ENCODE results near the gene DNLZ. TPM values are rescaled to one million over a fixed set of nuclear protein-coding genes. Genes with fewer than 3 reads are reported as not detected.

The DNLZ gene
- total and polyA plus RNA-seq, 2 donors (not counting 1 experiment from before 2014, with no cell fraction given): 7.4 to 14.2 TPM

- TF ChIP-seq EZH2 (IDR thresholded peaks at IDR 0.05; ENCODE audit: low read length, missing control alignments) (no peak), CTCF (conservative IDR thresholded peaks at IDR 0.05 in 1 of 2, IDR thresholded peaks at IDR 0.05 in 1 of 2; ENCODE audit: low read depth in 1 of 2, low read length in 2 of 2) (no peak)
- Histone ChIP-seq H3K79me2 (ENCODE audit: control insufficient read depth, insufficient read depth, low read length) (no peaks in the 10 kb centered on the region), H3K4me1 (ENCODE audit: control insufficient read depth, extremely low read depth, insufficient read depth, low read length) (no peaks in the 10 kb centered on the region), H4K20me1 (ENCODE audit: control insufficient read depth, extremely low read depth, insufficient read depth, low read length) (no peaks in the 10 kb centered on the region), H3K9me3 (ENCODE audit: control insufficient read depth, insufficient read depth, low read depth, low read length) (no peaks in the 10 kb centered on the region), H3K27me3 (ENCODE audit: control insufficient read depth, insufficient read depth, low read length) (no peaks in the 10 kb centered on the region), H3K9ac (ENCODE audit: insufficient read depth, low read length) (no peak overlapping the region), H3K4me3 (replicated peaks in 1 of 4; ENCODE audit: control extremely low read depth in 1 of 4, insufficient read depth in 1 of 4, low read depth in 3 of 4, low read length in 4 of 4) (no peak overlapping the region), H3K36me3 (ENCODE audit: control insufficient read depth, insufficient read depth, low read length) (peaks cover 39% of the 10 kb centered on the region), H3K27ac (ENCODE audit: insufficient read depth, low read length) (no peak overlapping the region), H3K4me2 (ENCODE audit: extremely low read depth, insufficient read depth, low read length) (no peak overlapping the region), H2AFZ (ENCODE audit: low read length) (no peak overlapping the region)
- no peak for DNase-seq (ENCODE audit: low read depth in 2 of 2)
Observed at GRCh38 chr9:136391737-136392537, 28.4 kb upstream of the DNLZ start.

- TF ChIP-seq EZH2 (IDR thresholded peaks at IDR 0.05; ENCODE audit: low read length, missing control alignments): no peak
- TF ChIP-seq CTCF (conservative IDR thresholded peaks at IDR 0.05 in 1 of 2, IDR thresholded peaks at IDR 0.05 in 1 of 2; ENCODE audit: low read depth in 1 of 2, low read length in 2 of 2): no peak
- no peaks in the 10 kb centered on the region for H3K27me3 ChIP-seq (ENCODE audit: control insufficient read depth, insufficient read depth, low read length)
- H3K4me2 ChIP-seq (ENCODE audit: extremely low read depth, insufficient read depth, low read length): no peak overlapping the region
- H4K20me1 ChIP-seq (ENCODE audit: control insufficient read depth, extremely low read depth, insufficient read depth, low read length): no peaks in the 10 kb centered on the region
- H3K9me3 ChIP-seq (ENCODE audit: control insufficient read depth, insufficient read depth, low read depth, low read length): no peaks in the 10 kb centered on the region
- H3K9ac ChIP-seq (ENCODE audit: insufficient read depth, low read length): no peak overlapping the region
- no peak for DNase-seq (ENCODE audit: low read depth in 2 of 2)
- H3K4me1 ChIP-seq (ENCODE audit: control insufficient read depth, extremely low read depth, insufficient read depth, low read length): no peaks in the 10 kb centered on the region
- H3K27ac ChIP-seq (ENCODE audit: insufficient read depth, low read length): no peak overlapping the region
- H3K4me3 ChIP-seq (replicated peaks in 1 of 4; ENCODE audit: control extremely low read depth in 1 of 4, insufficient read depth in 1 of 4, low read depth in 3 of 4, low read length in 4 of 4): no peak overlapping the region
- no peaks in the 10 kb centered on the region for H3K79me2 ChIP-seq (ENCODE audit: control insufficient read depth, insufficient read depth, low read length)
- peaks cover 27% of the 10 kb centered on the region for H3K36me3 ChIP-seq (ENCODE audit: control insufficient read depth, insufficient read depth, low read length)
- H2AFZ ChIP-seq (ENCODE audit: low read length): no peak overlapping the region
Observed at GRCh38 chr9:136389396-136389795, 25.9 kb upstream of the DNLZ start.

- Histone ChIP-seq H3K9ac (ENCODE audit: insufficient read depth, low read length) (no peak overlapping the region), H3K27me3 (ENCODE audit: control insufficient read depth, insufficient read depth, low read length) (no peaks in the 10 kb centered on the region), H3K9me3 (ENCODE audit: control insufficient read depth, insufficient read depth, low read depth, low read length) (no peaks in the 10 kb centered on the region), H3K4me1 (ENCODE audit: control insufficient read depth, extremely low read depth, insufficient read depth, low read length) (no peaks in the 10 kb centered on the region), H3K79me2 (ENCODE audit: control insufficient read depth, insufficient read depth, low read length) (no peaks in the 10 kb centered on the region), H3K27ac (ENCODE audit: insufficient read depth, low read length) (no peak overlapping the region), H3K4me2 (ENCODE audit: extremely low read depth, insufficient read depth, low read length) (no peak overlapping the region), H3K4me3 (replicated peaks in 1 of 4; ENCODE audit: control extremely low read depth in 1 of 4, insufficient read depth in 1 of 4, low read depth in 3 of 4, low read length in 4 of 4) (no peak overlapping the region), H4K20me1 (ENCODE audit: control insufficient read depth, extremely low read depth, insufficient read depth, low read length) (no peaks in the 10 kb centered on the region), H2AFZ (ENCODE audit: low read length) (no peak overlapping the region), H3K36me3 (ENCODE audit: control insufficient read depth, insufficient read depth, low read length) (peaks cover 34% of the 10 kb centered on the region)
- no peak for DNase-seq (ENCODE audit: low read depth in 2 of 2)
- TF ChIP-seq EZH2 (IDR thresholded peaks at IDR 0.05; ENCODE audit: low read length, missing control alignments) (no peak), CTCF (conservative IDR thresholded peaks at IDR 0.05 in 1 of 2, IDR thresholded peaks at IDR 0.05 in 1 of 2; ENCODE audit: low read depth in 1 of 2, low read length in 2 of 2) (no peak)
Observed at GRCh38 chr9:136387217-136387616, 23.7 kb upstream of the DNLZ start.

Measured in fibroblast of lung (primary cell).